ENCODE measurements around the gene SLC25A5. TPM values are rescaled to one million over a fixed set of nuclear protein-coding genes. Genes with fewer than 3 reads are reported as not detected.
"Not testable (repeated sequence)": the region's sequence is repeated elsewhere in the genome, so short reads cannot be mapped to it uniquely, and the experiment has no call there.

SLC25A5 gene
- total RNA-seq, 6 experiments from 2014 or later, result 223 to 296 (median 270) TPM

DNA sequence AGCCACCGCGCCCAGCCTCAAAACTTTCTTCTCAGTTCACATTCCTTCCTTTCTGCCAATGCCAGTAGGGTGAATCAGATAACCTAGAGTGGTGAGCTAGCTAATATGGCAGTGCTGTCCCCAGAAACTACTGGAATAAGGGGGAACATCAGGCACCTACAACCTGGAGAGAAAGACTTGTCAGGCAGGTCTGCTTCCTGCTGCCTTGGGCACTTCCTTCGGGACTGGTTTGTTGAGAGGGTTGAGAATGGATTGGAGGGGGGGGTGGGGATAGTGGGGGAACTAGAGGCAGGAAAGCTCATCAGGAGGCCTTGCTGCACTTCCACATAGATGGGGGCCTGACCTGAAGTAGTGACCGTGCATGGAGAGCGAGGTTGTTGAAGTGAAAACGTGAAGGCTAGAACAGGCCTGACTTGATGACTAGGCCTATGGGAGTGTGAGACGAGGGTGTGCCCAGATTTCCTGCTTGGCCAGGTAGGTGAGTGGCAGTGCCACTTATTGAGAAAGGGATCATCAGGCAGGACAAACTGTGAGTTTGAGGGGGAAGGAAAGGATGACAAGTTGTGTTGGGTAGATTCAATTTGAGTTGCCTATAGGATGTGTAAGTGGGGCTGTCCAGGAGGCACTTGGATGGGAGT lies 33.4 kb downstream of the SLC25A5 start:
- TF ChIP-seq, protein P1, sequence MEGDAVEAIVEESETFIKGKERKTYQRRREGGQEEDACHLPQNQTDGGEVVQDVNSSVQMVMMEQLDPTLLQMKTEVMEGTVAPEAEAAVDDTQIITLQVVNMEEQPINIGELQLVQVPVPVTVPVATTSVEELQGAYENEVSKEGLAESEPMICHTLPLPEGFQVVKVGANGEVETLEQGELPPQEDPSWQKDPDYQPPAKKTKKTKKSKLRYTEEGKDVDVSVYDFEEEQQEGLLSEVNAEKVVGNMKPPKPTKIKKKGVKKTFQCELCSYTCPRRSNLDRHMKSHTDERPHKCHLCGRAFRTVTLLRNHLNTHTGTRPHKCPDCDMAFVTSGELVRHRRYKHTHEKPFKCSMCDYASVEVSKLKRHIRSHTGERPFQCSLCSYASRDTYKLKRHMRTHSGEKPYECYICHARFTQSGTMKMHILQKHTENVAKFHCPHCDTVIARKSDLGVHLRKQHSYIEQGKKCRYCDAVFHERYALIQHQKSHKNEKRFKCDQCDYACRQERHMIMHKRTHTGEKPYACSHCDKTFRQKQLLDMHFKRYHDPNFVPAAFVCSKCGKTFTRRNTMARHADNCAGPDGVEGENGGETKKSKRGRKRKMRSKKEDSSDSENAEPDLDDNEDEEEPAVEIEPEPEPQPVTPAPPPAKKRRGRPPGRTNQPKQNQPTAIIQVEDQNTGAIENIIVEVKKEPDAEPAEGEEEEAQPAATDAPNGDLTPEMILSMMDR (IDR thresholded peaks at IDR 0.05), result no peak
- Mint-ChIP-seq H3K27ac (peak overlapping the region; percentile 89), H3K4me3 (no peak overlapping the region), H3K4me1 (ENCODE audit: low read depth) (peaks cover 27% of the 10 kb centered on the region), H3K36me3 (ENCODE audit: low read depth) (no peaks in the 10 kb centered on the region), H3K9me3 (no peaks in the 10 kb centered on the region), H3K27me3 (ENCODE audit: insufficient read depth) (no peaks in the 10 kb centered on the region)
- no peak for DNase-seq

DNA sequence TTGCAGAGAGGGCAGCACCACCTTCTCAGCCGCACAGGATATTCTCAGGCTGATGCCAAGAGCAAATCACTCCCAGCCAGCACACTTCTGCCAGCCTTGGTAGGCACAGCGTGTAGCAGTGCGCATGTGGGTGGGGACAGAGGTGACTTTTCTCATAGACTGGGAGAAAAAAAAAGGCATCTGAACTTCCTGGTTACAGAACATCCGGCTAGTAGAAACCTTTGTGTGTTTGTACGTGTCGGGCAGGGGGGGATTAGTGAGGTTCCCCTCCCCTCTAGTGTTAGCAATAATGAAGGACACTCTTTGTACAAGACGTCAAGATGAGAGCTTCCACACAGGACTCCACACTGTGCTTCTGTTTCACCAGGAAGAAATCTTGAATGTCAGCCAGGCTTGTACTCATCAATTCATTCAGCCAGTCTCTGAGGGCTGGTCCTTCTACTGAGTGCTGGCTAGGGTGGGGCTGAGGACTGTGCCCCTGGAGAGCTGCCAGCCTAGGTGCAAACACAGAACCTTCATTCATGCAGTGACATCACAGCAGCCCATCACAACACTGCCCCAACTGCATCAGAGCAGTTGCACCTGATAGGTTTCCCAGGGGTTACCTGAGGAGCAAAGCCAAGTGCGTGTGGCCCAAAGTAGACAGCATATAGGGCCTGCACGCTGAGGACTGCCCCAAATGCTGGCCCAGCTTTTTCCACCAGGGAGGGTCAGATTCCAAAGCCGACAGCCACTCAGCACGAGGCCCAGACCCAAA lies 34.7 kb downstream of the SLC25A5 start:
- no peaks in the 10 kb centered on the region for H3K9me3 Mint-ChIP-seq
- DNase-seq, result peak; percentile 47
- H3K27ac Mint-ChIP-seq, result peak overlapping the region; percentile 89
- peak overlapping the region; percentile 57; the same call in 1 of the 2 replicates for H3K4me3 Mint-ChIP-seq
- H3K27me3 Mint-ChIP-seq (ENCODE audit: insufficient read depth), result peaks cover 1% of the 10 kb centered on the region; the same call in 1 of the 2 replicates
- TF ChIP-seq, protein P1 (IDR thresholded peaks at IDR 0.05), result no peak
- peaks cover 34% of the 10 kb centered on the region for H3K4me1 Mint-ChIP-seq (ENCODE audit: low read depth)
- no peaks in the 10 kb centered on the region for H3K36me3 Mint-ChIP-seq (ENCODE audit: low read depth)

DNA sequence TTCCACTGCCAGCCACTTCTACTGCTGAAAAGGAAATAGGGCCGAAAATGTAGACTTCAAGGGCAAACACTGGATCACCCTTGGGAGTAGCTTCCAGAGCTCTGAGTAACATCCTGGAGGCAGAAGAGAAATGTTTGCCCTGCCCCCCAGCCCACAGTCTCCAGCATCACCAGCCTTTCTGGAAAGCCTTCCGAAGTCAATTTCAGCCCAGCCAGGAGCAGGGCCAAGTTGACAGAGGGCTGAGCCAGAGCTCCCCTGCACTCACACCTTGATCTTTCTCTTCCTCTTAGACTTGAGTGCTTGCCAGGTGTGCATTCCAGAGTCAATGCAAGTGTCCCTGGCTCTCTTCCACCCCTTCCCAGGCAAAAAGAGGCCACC lies 35.2 kb downstream of the SLC25A5 start:
- DNase-seq, result peak; percentile 80
- Mint-ChIP-seq H3K4me3 (peak overlapping the region; percentile 22; the same call in 1 of the 2 replicates), H3K36me3 (ENCODE audit: low read depth) (no peaks in the 10 kb centered on the region), H3K9me3 (no peaks in the 10 kb centered on the region), H3K27ac (peak overlapping the region; percentile 89), H3K4me1 (ENCODE audit: low read depth) (peaks cover 34% of the 10 kb centered on the region), H3K27me3 (ENCODE audit: insufficient read depth) (peaks cover 1% of the 10 kb centered on the region; the same call in 1 of the 2 replicates)
- TF ChIP-seq, protein P1 (IDR thresholded peaks at IDR 0.05), result no peak

DNA sequence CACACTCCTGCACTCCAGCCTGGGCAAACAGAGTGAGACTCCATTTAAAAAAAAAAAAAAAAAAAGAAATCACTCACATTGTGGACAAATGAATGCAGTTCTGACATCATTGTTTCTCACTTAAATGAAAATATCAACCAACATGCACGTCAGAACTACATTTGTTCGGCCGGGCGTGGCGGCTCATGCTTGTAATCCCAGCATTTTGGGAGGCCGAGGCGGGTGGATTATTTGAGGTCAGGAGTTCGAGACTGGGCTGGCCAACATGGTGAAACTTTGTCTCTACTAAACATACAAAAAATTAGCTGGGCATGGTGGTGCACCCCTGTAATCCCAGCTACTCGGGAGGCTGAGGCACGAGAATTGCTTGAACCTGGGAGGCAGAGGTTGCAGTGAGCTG lies 36.9 kb downstream of the SLC25A5 start:
- not testable (repeated sequence) for H3K36me3 Mint-ChIP-seq (ENCODE audit: low read depth); H3K4me3 Mint-ChIP-seq; H3K27me3 Mint-ChIP-seq (ENCODE audit: insufficient read depth); H3K9me3 Mint-ChIP-seq; H3K27ac Mint-ChIP-seq; DNase-seq
- peaks cover 40% of the 10 kb centered on the region for H3K4me1 Mint-ChIP-seq (ENCODE audit: low read depth)

DNA sequence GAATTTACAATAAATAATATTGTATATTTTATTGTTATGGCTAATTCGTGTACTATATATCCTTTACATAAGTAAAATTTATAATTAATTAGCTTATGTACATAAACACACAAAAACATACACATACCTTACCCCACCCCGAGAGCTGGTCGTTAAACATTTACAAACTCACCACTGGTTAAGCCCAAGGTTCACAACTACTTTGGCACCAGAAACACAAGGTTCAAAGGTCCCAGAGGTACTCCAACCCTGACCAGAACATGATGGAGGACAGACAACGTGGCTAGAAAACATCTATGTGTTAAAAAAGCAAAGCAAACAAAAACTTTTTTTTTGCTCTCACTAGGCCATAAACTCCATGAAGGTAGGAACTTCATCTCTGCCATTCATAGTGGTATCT lies 37.7 kb downstream of the SLC25A5 start:
- Mint-ChIP-seq H3K4me1 (ENCODE audit: low read depth) (peaks cover 40% of the 10 kb centered on the region), H3K27ac (no peak overlapping the region), H3K36me3 (ENCODE audit: low read depth) (no peaks in the 10 kb centered on the region), H3K27me3 (ENCODE audit: insufficient read depth) (peaks cover 1% of the 10 kb centered on the region; the same call in 1 of the 2 replicates), H3K9me3 (no peaks in the 10 kb centered on the region), H3K4me3 (no peak overlapping the region)
- DNase-seq, result no peak
- TF ChIP-seq, protein P1 (IDR thresholded peaks at IDR 0.05), result no peak

DNA sequence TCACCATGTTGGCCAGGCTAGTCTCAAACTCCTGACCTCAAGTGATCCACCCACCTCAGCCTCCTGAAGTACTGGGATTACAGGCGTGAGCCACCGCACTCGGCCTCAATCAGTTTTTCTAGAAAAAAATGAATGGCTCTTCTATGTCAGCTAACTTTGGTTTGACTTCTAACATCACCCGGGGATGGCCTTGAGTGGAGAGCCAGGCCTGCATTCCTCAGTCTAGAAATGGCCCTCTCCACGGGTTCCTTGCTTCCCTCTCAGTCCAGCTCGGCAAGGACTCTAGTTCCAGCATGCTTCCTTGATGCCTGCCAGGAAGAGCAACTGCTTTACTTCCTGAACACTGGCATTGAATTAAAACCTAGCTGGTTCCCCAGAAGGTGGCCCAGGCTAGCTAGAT lies 39.0 kb downstream of the SLC25A5 start:
- no peaks in the 10 kb centered on the region for H3K9me3 Mint-ChIP-seq
- H3K36me3 Mint-ChIP-seq (ENCODE audit: low read depth), result no peaks in the 10 kb centered on the region
- TF ChIP-seq, protein P1 (IDR thresholded peaks at IDR 0.05), result no peak
- DNase-seq, result no peak
- H3K4me3 Mint-ChIP-seq, result no peak overlapping the region
- peaks cover 1% of the 10 kb centered on the region; the same call in 1 of the 2 replicates for H3K27me3 Mint-ChIP-seq (ENCODE audit: insufficient read depth)
- peak overlapping the region; percentile 54; the same call in 1 of the 2 replicates for H3K27ac Mint-ChIP-seq
- peaks cover 31% of the 10 kb centered on the region for H3K4me1 Mint-ChIP-seq (ENCODE audit: low read depth)
